Measurements from ENCODE around the gene EGF.

The EGF gene

DNA sequence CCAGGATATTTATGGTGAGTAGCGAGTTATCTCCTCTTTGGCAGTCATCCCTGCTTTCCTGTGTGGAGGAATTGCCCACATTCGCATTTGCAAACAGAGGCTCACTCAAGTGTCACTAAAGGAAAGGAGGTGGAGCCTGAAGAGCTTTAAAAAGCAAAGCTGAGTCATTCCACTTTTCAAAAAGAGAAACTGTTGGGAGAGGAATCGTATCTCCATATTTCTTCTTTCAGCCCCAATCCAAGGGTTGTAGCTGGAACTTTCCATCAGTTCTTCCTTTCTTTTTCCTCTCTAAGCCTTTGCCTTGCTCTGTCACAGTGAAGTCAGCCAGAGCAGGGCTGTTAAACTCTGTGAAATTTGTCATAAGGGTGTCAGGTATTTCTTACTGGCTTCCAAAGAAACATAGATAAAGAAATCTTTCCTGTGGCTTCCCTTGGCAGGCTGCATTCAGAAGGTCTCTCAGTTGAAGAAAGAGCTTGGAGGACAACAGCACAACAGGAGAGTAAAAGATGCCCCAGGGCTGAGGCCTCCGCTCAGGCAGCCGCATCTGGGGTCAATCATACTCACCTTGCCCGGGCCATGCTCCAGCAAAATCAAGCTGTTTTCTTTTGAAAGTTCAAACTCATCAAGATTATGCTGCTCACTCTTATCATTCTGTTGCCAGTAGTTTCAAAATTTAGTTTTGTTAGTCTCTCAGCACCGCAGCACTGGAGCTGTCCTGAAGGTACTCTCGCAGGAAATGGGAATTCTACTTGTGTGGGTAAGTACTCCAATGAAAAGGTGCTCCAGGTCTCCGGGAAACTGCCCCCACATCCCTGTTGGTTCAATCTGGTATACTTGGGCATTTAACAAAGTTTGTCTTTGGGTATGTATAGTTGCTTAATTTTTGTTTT is at the start of gene EGF:
Gene EGF, plus strand, starts transcription at position 178 of the 890 bp plus-strand sequence. Its CDS starts 453 bp downstream, at position 631.
- DNase-seq (ENCODE audit: low read depth): no peak
- no peak within 1 kb of the TSS for H3K4me3 ChIP-seq (ENCODE audit: low read depth, low read length)

DNA sequence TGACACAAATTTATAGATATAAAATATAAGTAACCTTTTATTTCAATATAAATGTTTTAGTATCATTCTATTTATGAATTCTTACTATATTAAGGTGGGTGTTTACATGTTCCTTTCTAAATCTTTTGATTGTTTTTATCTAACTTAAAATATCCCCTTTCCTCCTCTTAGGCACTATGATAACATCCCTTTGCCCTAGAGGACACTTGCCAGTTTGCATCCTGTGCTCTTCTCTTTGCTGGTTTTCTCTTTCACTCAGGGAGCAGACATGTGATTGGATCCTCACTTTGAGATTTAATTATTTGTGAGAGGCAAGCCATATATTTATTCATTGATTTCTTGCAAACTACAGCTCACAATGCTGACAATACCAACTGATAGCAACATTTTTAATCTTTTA is 48.5 kb upstream of the EGF start:
- H3K4me3 ChIP-seq (ENCODE audit: low read depth, low read length): no peak overlapping the region
- TF ChIP-seq, protein P1, sequence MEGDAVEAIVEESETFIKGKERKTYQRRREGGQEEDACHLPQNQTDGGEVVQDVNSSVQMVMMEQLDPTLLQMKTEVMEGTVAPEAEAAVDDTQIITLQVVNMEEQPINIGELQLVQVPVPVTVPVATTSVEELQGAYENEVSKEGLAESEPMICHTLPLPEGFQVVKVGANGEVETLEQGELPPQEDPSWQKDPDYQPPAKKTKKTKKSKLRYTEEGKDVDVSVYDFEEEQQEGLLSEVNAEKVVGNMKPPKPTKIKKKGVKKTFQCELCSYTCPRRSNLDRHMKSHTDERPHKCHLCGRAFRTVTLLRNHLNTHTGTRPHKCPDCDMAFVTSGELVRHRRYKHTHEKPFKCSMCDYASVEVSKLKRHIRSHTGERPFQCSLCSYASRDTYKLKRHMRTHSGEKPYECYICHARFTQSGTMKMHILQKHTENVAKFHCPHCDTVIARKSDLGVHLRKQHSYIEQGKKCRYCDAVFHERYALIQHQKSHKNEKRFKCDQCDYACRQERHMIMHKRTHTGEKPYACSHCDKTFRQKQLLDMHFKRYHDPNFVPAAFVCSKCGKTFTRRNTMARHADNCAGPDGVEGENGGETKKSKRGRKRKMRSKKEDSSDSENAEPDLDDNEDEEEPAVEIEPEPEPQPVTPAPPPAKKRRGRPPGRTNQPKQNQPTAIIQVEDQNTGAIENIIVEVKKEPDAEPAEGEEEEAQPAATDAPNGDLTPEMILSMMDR (IDR thresholded peaks at IDR 0.05; ENCODE audit: insufficient read depth, low read depth, low read length, missing control alignments): no peak
- no peak for DNase-seq (ENCODE audit: low read depth)

More for the DNA sequence above, at the start of gene EGF:
- TF ChIP-seq, protein P1 (IDR thresholded peaks at IDR 0.05; ENCODE audit: insufficient read depth, low read depth, low read length, missing control alignments): no peak

DNA sequence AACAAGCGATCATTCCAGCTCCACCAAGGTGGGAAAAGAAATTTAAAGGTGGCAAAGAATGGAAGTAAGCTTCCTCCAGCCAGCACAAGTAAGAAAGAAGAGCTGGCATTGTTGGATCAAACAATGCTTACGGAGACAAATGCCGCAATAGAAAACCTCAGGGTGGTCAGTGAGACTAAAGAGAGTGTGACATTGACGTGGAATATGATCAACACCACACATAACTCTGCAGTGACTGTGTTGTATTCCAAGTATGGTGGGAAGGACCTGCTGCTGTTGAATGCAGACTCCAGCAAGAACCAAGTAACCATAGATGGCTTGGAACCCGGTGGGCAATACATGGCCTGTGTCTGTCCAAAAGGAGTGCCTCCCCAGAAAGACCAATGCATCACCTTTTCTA is 42.6 kb upstream of the EGF start:
- no peak for DNase-seq (ENCODE audit: low read depth)
- no peak overlapping the region for H3K4me3 ChIP-seq (ENCODE audit: low read depth, low read length)
- TF ChIP-seq, protein P1 (IDR thresholded peaks at IDR 0.05; ENCODE audit: insufficient read depth, low read depth, low read length, missing control alignments): no peak

DNA sequence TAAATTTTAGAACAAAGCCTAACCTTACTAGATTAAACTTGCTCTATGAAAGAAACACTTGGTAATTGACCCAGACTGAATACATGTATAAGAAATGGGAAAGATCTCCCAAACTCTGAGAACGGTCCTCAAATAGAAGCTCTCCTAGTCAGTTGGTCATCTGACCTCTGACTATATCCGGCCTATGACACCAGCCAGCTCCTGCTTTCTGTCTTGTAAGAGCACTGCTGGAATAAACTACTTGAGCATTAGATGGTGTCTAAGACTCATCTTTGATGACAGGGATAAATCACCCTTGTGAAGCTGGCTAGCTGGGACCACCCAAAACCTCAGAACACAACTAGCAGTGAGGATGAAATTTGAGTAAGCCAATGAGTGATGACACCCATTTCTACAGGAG is 40.6 kb upstream of the EGF start:
- TF ChIP-seq, protein P1 (IDR thresholded peaks at IDR 0.05; ENCODE audit: insufficient read depth, low read depth, low read length, missing control alignments): no peak
- DNase-seq (ENCODE audit: low read depth): no peak
- no peak overlapping the region for H3K4me3 ChIP-seq (ENCODE audit: low read depth, low read length)

DNA sequence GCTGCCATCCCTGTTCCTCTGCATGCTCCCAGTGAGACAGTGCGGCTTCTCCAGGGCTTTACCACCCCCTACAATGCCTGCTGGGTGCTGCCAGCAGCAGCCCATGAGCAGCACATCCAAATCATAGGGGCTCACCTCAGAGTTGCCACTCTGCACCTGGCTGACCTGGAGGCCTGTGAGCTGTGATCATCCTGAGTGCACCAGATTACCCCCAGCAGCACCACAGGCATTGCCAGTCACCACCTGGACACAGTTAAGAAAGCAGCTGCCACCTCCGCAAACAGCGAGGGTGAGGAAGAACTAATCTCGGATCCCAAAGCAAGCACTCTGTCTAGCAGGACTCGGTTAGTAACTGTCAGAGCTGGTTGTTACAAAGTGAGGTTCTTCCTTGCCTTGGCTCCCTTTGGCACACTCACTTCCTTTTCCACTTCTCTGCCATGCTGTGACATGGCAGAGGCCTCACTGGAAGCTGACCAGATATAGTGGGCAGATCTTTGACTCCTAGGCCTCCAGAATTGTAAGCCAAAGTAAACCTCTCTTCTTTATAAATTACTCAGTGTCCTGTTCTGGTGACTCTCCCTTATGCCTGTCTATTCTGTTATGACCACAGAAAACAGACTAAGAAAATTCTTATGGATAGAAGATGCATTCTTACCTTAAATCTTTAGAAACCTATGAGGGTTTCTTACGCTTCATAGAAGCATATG is 39.6 kb upstream of the EGF start:
- TF ChIP-seq, protein P1 (IDR thresholded peaks at IDR 0.05; ENCODE audit: insufficient read depth, low read depth, low read length, missing control alignments): no peak
- H3K4me3 ChIP-seq (ENCODE audit: low read depth, low read length): no peak overlapping the region
- no peak for DNase-seq (ENCODE audit: low read depth)

DNA sequence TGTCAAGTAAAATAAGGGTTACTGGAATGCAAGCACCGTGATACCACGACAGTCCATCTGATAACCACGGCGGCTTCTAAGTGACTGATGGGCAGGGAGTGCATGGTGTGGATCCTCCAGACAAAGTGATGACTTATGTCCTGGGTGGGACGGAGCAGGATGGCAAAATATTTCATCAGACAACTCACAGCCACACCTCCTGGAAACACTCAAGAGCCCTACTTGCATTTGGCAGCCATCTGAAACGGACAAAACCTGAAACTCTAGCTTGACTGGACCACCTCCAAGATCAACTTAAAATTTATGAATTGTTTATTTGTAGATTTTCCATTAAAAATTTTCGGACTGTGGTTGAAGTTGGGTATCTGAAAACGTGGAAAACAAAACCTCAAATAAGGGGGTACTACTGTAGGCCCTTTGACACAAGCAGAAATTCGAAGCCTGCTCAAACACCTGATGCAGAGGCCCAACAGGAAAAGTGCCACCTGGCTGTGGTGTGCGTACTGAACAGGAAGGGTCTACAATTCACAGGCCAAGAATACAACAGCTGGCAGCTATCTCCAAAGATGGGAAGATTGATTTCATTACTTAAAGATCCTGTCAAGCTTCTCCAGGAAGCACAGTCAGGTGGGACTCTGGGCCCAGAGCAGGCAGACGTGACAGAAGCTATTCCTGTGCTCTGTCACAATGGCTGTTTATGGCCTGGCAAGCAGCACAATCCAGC is 38.7 kb upstream of the EGF start:
- TF ChIP-seq, protein P1 (IDR thresholded peaks at IDR 0.05; ENCODE audit: insufficient read depth, low read depth, low read length, missing control alignments): no peak
- DNase-seq (ENCODE audit: low read depth): no peak
- no peak overlapping the region for H3K4me3 ChIP-seq (ENCODE audit: low read depth, low read length)

Measured in GM12865 (cell line).